Lower leg skin (tissue), 3 donors: ENCODE data around the gene TRAPPC12.

Source experiments
- POLR2A ChIP-seq, 2 donors: fragments of 450-650 bp; IDR thresholded peaks; one replicate each; pipeline ENCODE4 v1.6.1; 2016 to 2017; ENCODE audit warnings: antibody characterized with exemption in 2 of 2, mild to moderate bottlenecking in 1 of 2, moderate library complexity in 1 of 2
- TF ChIP-seq, protein P1 (sequence below), 3 donors: fragments of 450-650 bp; IDR thresholded peaks; one replicate each; pipeline ENCODE4 v1.5.1; 2016; ENCODE audit warnings: antibody characterized with exemption in 3 of 3, mild to moderate bottlenecking in 3 of 3, moderate library complexity in 2 of 3

DNA sequence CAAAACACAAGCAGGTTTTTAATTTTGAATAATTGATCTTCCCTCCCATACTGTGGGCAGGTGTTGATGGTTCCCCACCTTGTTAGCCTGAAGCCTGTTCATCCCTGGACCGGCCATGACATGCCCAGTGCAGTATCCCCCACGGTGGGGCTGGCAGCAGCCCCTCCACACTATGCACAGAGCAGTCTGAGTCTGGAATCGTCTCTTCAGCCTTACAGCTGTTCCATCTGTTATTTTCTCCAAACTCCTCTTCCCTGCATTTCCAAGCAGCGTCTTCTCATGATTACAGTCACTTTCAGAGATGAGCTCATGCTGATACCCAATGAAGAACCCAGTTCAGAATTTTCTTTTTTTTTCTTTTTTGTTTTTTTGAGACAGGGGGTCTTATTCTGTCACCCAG lies 71.7 kb downstream of the TRAPPC12 start:
- TF ChIP-seq, protein P1, sequence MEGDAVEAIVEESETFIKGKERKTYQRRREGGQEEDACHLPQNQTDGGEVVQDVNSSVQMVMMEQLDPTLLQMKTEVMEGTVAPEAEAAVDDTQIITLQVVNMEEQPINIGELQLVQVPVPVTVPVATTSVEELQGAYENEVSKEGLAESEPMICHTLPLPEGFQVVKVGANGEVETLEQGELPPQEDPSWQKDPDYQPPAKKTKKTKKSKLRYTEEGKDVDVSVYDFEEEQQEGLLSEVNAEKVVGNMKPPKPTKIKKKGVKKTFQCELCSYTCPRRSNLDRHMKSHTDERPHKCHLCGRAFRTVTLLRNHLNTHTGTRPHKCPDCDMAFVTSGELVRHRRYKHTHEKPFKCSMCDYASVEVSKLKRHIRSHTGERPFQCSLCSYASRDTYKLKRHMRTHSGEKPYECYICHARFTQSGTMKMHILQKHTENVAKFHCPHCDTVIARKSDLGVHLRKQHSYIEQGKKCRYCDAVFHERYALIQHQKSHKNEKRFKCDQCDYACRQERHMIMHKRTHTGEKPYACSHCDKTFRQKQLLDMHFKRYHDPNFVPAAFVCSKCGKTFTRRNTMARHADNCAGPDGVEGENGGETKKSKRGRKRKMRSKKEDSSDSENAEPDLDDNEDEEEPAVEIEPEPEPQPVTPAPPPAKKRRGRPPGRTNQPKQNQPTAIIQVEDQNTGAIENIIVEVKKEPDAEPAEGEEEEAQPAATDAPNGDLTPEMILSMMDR (IDR thresholded peaks at IDR 0.05): no peak
- no peak for TF ChIP-seq POLR2A (IDR thresholded peaks at IDR 0.05)
